HL-60 (cell line): Measurements from ENCODE around the gene CDH15.

Experiments
- GABPA ChIP-seq: IDR thresholded peaks from 2 replicates; pipeline ENCODE4 v1.6.1; 2012; ENCODE audit warnings: low read depth
- POLR2AphosphoS5 ChIP-seq: IDR thresholded peaks from 2 replicates; pipeline ENCODE4 v1.6.1; 2012; ENCODE audit warnings: low read depth
- SPI1 ChIP-seq: IDR thresholded peaks from 2 replicates; pipeline ENCODE4 v1.6.1; 2012; ENCODE audit warnings: low read depth, mild to moderate bottlenecking, borderline replicate concordance
- TF ChIP-seq, protein P1 (sequence below): IDR thresholded peaks from one replicate; pipeline ENCODE4 v1.5.1; 2011; ENCODE audit warnings: low read length, control low read depth, inconsistent platforms; ENCODE audit not compliant: insufficient read depth
- TF ChIP-seq, protein P2 (sequence below): IDR thresholded peaks from 2 replicates; pipeline ENCODE4 v1.6.1; 2012; ENCODE audit warnings: low read depth; ENCODE audit not compliant: insufficient replicate concordance

DNA sequence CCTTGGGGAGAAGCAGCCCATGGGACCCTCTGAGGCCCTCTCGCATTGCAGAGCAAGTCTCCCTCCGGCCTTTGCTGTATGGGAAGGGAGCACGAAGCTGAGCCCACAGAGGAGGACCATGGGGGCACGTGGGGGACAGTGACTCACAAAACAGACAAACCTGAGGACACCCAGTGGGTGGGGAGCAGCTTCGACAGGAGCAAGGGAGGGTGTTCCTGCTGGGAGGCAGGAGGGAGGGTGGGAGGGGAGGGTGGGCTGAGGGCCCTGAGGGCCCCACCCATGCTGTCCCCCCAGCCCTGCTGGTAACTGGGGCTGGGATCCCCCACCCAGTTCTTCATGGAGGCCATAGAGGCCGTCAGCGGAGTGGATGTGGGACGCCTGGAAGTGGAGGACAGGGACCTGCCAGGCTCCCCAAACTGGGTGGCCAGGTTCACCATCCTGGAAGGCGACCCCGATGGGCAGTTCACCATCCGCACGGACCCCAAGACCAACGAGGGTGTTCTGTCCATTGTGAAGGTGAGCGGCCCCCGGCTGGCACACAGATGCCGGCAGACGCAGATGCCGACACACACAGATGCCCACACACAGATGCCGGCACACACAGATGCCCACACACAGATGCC lies 16.3 kb downstream of the CDH15 start:
- TF ChIP-seq SPI1 (no peak), GABPA (no peak), POLR2AphosphoS5 (no peak)
- TF ChIP-seq, protein P1, sequence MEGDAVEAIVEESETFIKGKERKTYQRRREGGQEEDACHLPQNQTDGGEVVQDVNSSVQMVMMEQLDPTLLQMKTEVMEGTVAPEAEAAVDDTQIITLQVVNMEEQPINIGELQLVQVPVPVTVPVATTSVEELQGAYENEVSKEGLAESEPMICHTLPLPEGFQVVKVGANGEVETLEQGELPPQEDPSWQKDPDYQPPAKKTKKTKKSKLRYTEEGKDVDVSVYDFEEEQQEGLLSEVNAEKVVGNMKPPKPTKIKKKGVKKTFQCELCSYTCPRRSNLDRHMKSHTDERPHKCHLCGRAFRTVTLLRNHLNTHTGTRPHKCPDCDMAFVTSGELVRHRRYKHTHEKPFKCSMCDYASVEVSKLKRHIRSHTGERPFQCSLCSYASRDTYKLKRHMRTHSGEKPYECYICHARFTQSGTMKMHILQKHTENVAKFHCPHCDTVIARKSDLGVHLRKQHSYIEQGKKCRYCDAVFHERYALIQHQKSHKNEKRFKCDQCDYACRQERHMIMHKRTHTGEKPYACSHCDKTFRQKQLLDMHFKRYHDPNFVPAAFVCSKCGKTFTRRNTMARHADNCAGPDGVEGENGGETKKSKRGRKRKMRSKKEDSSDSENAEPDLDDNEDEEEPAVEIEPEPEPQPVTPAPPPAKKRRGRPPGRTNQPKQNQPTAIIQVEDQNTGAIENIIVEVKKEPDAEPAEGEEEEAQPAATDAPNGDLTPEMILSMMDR = no peak
- TF ChIP-seq, protein P2, sequence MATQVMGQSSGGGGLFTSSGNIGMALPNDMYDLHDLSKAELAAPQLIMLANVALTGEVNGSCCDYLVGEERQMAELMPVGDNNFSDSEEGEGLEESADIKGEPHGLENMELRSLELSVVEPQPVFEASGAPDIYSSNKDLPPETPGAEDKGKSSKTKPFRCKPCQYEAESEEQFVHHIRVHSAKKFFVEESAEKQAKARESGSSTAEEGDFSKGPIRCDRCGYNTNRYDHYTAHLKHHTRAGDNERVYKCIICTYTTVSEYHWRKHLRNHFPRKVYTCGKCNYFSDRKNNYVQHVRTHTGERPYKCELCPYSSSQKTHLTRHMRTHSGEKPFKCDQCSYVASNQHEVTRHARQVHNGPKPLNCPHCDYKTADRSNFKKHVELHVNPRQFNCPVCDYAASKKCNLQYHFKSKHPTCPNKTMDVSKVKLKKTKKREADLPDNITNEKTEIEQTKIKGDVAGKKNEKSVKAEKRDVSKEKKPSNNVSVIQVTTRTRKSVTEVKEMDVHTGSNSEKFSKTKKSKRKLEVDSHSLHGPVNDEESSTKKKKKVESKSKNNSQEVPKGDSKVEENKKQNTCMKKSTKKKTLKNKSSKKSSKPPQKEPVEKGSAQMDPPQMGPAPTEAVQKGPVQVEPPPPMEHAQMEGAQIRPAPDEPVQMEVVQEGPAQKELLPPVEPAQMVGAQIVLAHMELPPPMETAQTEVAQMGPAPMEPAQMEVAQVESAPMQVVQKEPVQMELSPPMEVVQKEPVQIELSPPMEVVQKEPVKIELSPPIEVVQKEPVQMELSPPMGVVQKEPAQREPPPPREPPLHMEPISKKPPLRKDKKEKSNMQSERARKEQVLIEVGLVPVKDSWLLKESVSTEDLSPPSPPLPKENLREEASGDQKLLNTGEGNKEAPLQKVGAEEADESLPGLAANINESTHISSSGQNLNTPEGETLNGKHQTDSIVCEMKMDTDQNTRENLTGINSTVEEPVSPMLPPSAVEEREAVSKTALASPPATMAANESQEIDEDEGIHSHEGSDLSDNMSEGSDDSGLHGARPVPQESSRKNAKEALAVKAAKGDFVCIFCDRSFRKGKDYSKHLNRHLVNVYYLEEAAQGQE = no peak
